K562 (cell line): ENCODE results near the gene GPR180.

ENCODE experiments used
- AFF4 ChIP-seq: sonication (generic); formaldehyde crosslinking; IDR thresholded peaks from 2 replicates; pipeline ENCODE4 v1.8.0; 2023; ENCODE audit warnings: mild to moderate bottlenecking, missing genetic modification reagents
- CBFB ChIP-seq: sonication (generic); formaldehyde crosslinking; IDR thresholded peaks from 2 replicates; pipeline ENCODE4 v1.4.0; 2020; ENCODE audit warnings: mild to moderate bottlenecking, missing genetic modification reagents
- CEBPB ChIP-seq: fragments of 450-650 bp; IDR thresholded peaks from 2 replicates; pipeline ENCODE4 v1.6.1; 2016; ENCODE audit warnings: missing genetic modification characterization, missing compliant biosample characterization
- EHMT2 ChIP-seq: fragments of 450-650 bp; IDR thresholded peaks from 2 replicates; pipeline ENCODE4 v1.6.1; 2018; ENCODE audit warnings: antibody characterized with exemption
- KLF6 ChIP-seq: fragments of 250-450 bp; sonication (Bioruptor Pico); IDR thresholded peaks from 2 replicates; pipeline ENCODE4 v1.4.0; 2020; ENCODE audit warnings: mild to moderate bottlenecking, moderate library complexity, borderline replicate concordance
- LEF1 ChIP-seq: fragments of 450-650 bp; IDR thresholded peaks from 2 replicates; pipeline ENCODE4 v1.6.1; 2016; ENCODE audit warnings: mild to moderate bottlenecking
- POLR2A ChIP-seq: fragments of 450-650 bp; conservative IDR thresholded peaks from 2 replicates; pipeline ENCODE4 v1.6.1; 2016
- POLR2AphosphoS5 ChIP-seq: IDR thresholded peaks from 2 replicates; pipeline ENCODE4 v1.6.1; 2011; ENCODE audit warnings: mild to moderate bottlenecking, low read depth, low read length, moderate library complexity; ENCODE audit not compliant: control insufficient read depth, insufficient read depth
- RFX5 ChIP-seq: IDR thresholded peaks from 2 replicates; pipeline ENCODE4 v1.6.1; 2011; ENCODE audit warnings: low read depth, mild to moderate bottlenecking, improper control_type of control experiment, low read length
- SPI1 ChIP-seq: IDR thresholded peaks from 2 replicates; pipeline ENCODE4 v1.6.1; 2011; ENCODE audit warnings: low read depth, low read length, control low read depth, borderline replicate concordance
- TARDBP ChIP-seq: fragments of 450-650 bp; IDR thresholded peaks from 2 replicates; pipeline ENCODE4 v1.6.1; 2016
- ZBTB8A ChIP-seq: fragments of 450-650 bp; IDR thresholded peaks from 2 replicates; pipeline ENCODE4 v1.6.1; 2018; ENCODE audit warnings: mild to moderate bottlenecking, moderate library complexity; ENCODE audit not compliant: partially characterized antibody
- TF ChIP-seq, protein P1 (sequence below): fragments of 200-600 bp; sonication (generic); IDR thresholded peaks from one replicate; pipeline ENCODE4 v1.6.1; 2012; ENCODE audit warnings: mild to moderate bottlenecking, low read depth, low read length, inconsistent platforms

DNA sequence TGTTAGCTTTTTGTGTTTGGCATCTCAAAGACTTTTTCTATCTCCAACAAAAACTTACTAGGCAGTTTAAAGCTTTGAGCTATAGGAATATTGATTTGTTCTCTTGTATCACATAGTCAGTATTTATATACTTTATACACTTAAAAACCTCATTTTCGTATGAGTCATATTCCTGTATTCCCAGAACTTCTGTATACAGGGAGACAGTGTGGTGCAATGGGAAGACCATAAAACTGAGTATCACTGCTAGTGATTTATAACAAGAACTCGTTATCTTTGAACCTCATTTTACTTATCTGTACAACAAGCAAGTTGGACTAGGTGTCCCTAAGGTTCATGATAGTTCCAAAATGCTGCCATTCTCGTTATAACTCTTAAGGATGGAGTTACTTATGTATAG is 6.3 kb downstream of the GPR180 start:
- TF ChIP-seq POLR2AphosphoS5 (no peak), TARDBP (no peak), LEF1 (no peak), KLF6 (CRISPR knock-in tag) (no peak), AFF4 (no peak), EHMT2 (no peak), CBFB (no peak), RFX5 (no peak), SPI1 (no peak), ZBTB8A (no peak), CEBPB (tag) (no peak), POLR2A (no peak)
- TF ChIP-seq, protein P1, sequence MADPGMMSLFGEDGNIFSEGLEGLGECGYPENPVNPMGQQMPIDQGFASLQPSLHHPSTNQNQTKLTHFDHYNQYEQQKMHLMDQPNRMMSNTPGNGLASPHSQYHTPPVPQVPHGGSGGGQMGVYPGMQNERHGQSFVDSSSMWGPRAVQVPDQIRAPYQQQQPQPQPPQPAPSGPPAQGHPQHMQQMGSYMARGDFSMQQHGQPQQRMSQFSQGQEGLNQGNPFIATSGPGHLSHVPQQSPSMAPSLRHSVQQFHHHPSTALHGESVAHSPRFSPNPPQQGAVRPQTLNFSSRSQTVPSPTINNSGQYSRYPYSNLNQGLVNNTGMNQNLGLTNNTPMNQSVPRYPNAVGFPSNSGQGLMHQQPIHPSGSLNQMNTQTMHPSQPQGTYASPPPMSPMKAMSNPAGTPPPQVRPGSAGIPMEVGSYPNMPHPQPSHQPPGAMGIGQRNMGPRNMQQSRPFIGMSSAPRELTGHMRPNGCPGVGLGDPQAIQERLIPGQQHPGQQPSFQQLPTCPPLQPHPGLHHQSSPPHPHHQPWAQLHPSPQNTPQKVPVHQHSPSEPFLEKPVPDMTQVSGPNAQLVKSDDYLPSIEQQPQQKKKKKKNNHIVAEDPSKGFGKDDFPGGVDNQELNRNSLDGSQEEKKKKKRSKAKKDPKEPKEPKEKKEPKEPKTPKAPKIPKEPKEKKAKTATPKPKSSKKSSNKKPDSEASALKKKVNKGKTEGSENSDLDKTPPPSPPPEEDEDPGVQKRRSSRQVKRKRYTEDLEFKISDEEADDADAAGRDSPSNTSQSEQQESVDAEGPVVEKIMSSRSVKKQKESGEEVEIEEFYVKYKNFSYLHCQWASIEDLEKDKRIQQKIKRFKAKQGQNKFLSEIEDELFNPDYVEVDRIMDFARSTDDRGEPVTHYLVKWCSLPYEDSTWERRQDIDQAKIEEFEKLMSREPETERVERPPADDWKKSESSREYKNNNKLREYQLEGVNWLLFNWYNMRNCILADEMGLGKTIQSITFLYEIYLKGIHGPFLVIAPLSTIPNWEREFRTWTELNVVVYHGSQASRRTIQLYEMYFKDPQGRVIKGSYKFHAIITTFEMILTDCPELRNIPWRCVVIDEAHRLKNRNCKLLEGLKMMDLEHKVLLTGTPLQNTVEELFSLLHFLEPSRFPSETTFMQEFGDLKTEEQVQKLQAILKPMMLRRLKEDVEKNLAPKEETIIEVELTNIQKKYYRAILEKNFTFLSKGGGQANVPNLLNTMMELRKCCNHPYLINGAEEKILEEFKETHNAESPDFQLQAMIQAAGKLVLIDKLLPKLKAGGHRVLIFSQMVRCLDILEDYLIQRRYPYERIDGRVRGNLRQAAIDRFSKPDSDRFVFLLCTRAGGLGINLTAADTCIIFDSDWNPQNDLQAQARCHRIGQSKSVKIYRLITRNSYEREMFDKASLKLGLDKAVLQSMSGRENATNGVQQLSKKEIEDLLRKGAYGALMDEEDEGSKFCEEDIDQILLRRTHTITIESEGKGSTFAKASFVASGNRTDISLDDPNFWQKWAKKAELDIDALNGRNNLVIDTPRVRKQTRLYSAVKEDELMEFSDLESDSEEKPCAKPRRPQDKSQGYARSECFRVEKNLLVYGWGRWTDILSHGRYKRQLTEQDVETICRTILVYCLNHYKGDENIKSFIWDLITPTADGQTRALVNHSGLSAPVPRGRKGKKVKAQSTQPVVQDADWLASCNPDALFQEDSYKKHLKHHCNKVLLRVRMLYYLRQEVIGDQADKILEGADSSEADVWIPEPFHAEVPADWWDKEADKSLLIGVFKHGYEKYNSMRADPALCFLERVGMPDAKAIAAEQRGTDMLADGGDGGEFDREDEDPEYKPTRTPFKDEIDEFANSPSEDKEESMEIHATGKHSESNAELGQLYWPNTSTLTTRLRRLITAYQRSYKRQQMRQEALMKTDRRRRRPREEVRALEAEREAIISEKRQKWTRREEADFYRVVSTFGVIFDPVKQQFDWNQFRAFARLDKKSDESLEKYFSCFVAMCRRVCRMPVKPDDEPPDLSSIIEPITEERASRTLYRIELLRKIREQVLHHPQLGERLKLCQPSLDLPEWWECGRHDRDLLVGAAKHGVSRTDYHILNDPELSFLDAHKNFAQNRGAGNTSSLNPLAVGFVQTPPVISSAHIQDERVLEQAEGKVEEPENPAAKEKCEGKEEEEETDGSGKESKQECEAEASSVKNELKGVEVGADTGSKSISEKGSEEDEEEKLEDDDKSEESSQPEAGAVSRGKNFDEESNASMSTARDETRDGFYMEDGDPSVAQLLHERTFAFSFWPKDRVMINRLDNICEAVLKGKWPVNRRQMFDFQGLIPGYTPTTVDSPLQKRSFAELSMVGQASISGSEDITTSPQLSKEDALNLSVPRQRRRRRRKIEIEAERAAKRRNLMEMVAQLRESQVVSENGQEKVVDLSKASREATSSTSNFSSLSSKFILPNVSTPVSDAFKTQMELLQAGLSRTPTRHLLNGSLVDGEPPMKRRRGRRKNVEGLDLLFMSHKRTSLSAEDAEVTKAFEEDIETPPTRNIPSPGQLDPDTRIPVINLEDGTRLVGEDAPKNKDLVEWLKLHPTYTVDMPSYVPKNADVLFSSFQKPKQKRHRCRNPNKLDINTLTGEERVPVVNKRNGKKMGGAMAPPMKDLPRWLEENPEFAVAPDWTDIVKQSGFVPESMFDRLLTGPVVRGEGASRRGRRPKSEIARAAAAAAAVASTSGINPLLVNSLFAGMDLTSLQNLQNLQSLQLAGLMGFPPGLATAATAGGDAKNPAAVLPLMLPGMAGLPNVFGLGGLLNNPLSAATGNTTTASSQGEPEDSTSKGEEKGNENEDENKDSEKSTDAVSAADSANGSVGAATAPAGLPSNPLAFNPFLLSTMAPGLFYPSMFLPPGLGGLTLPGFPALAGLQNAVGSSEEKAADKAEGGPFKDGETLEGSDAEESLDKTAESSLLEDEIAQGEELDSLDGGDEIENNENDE: no peak
